SK-N-SH (cell line): ENCODE measurements around the gene TMEM132D. TPM values are rescaled to one million over a fixed set of nuclear protein-coding genes. Genes with fewer than 3 reads are reported as not detected.

Experiments used
- CTCF ChIA-PET: fragments of 300-600, 350-600 bp; formaldehyde crosslinking; extraction: SDS; loops from one replicate; lab custom pipeline; 2021; lab: Yijun Ruan, JAX
- POLR2A ChIA-PET: fragments of 350-600 bp; sonication (Branson Sonifier 250); formaldehyde crosslinking; extraction: SDS; loops from one replicate; lab custom pipeline; 2020; ENCODE audit warnings: antibody characterized with exemption, inconsistent platforms; lab: Yijun Ruan, JAX
- DNase-seq: peaks from one replicate; pipeline ENCODE4 v3.0.0; 2012
- H2AFZ ChIP-seq: fragments of 200-600 bp; sonication (generic); 2 replicates; pipeline ENCODE4 v1.8.1; 2016; ENCODE audit warnings: antibody characterized with exemption, mild to moderate bottlenecking, low read depth
- H3F3A ChIP-seq: fragments of 200-600 bp; sonication (generic); replicated peaks from 2 replicates; pipeline ENCODE3; 2016; ENCODE audit warnings: antibody characterized with exemption, mild to moderate bottlenecking; ENCODE audit not compliant: insufficient read depth
- H3K27ac ChIP-seq, 2 experiments: fragments of 200-500 bp in 1 of 2; fragments of 200-600 bp in 1 of 2; sonication (Bioruptor generic) in 1 of 2; sonication (generic), shearing (Covaris generic) in 1 of 2; 2 replicates each; pipeline versions ENCODE4 v1.5.1 to v1.6.1; 2014 to 2016; ENCODE audit warnings: low read depth in 2 of 2, inconsistent platforms in 1 of 2, low read length in 1 of 2, mild to moderate bottlenecking in 1 of 2, mixed read lengths in 1 of 2
- H3K27me3 ChIP-seq: fragments of 200-600 bp; sonication (generic), shearing (Covaris generic); 2 replicates; pipeline ENCODE4 v1.6.1; 2016; ENCODE audit warnings: mixed run types; ENCODE audit not compliant: insufficient read depth
- H3K36me3 ChIP-seq, 2 experiments: fragments of 200-500 bp in 1 of 2; fragments of 200-600 bp in 1 of 2; sonication (Bioruptor generic) in 1 of 2; sonication (generic) in 1 of 2; replicated peaks in 1 of 2; 2 replicates each; pipeline versions ENCODE3 to v1.5.1; 2014 to 2016; ENCODE audit warnings: low read length in 1 of 2, mild to moderate bottlenecking in 1 of 2; ENCODE audit not compliant: insufficient read depth in 2 of 2, control insufficient read depth in 1 of 2
- H3K4me1 ChIP-seq, 2 experiments: fragments of 200-500 bp in 1 of 2; fragments of 200-600 bp in 1 of 2; sonication (Bioruptor generic) in 1 of 2; sonication (generic), shearing (Covaris generic) in 1 of 2; 2 replicates each; pipeline versions ENCODE4 v1.5.1 to v1.6.1; 2014 to 2016; ENCODE audit warnings: low read depth in 1 of 2, low read length in 1 of 2, mixed run types in 1 of 2; ENCODE audit not compliant: insufficient read depth in 2 of 2, control insufficient read depth in 1 of 2
- H3K4me2 ChIP-seq: fragments of 200-600 bp; sonication (generic), shearing (Covaris generic); 2 replicates; pipeline ENCODE4 v1.6.1; 2017; ENCODE audit warnings: mixed run types
- H3K4me3 ChIP-seq, 2 experiments: fragments of 200-500 bp in 1 of 2; fragments of 200-600 bp in 1 of 2; sonication (Bioruptor generic) in 1 of 2; sonication (generic), shearing (Covaris generic) in 1 of 2; 2 replicates each; pipeline versions ENCODE4 v1.5.1 to v1.8.1; 2014 to 2016; ENCODE audit warnings: low read depth in 2 of 2, inconsistent platforms in 1 of 2, low read length in 1 of 2, mild to moderate bottlenecking in 1 of 2, mixed read lengths in 1 of 2, moderate library complexity in 1 of 2
- H3K79me2 ChIP-seq: fragments of 200-600 bp; sonication (generic); 2 replicates; pipeline ENCODE4 v1.8.1; 2017; ENCODE audit warnings: mild to moderate bottlenecking; ENCODE audit not compliant: insufficient read depth
- H3K9ac ChIP-seq: fragments of 200-600 bp; sonication (generic); 2 replicates; pipeline ENCODE4 v1.6.1; 2017; ENCODE audit warnings: mixed run types
- H3K9me2 ChIP-seq: fragments of 200-600 bp; sonication (generic); 2 replicates; pipeline ENCODE4 v1.6.1; 2017; ENCODE audit warnings: mixed run types
- H3K9me3 ChIP-seq: fragments of 200-600 bp; sonication (generic); 2 replicates; pipeline ENCODE4 v1.6.1; 2017; ENCODE audit warnings: mixed run types, mild to moderate bottlenecking, moderate library complexity
- H4K20me1 ChIP-seq: fragments of 200-600 bp; sonication (generic); 2 replicates; pipeline ENCODE4 v1.6.1; 2017; ENCODE audit warnings: mild to moderate bottlenecking, mixed run types; ENCODE audit not compliant: insufficient read depth
- CHD2 ChIP-seq: fragments of 150-350 bp; IDR thresholded peaks from 2 replicates; pipeline ENCODE4 v1.6.1; 2018; ENCODE audit warnings: low read length; ENCODE audit not compliant: partially characterized antibody
- ELF1 ChIP-seq: IDR thresholded peaks from 2 replicates; pipeline ENCODE4 v1.4.0; 2012
- FOSL2 ChIP-seq: IDR thresholded peaks from 2 replicates; pipeline ENCODE4 v1.4.0; 2012; ENCODE audit warnings: low read depth, mild to moderate bottlenecking, moderate library complexity, borderline replicate concordance
- FOXJ3 ChIP-seq: sonication (generic); formaldehyde crosslinking; IDR thresholded peaks from 2 replicates; pipeline ENCODE4 v1.5.1; 2020; ENCODE audit warnings: mild to moderate bottlenecking, missing genetic modification reagents
- FOXM1 ChIP-seq: IDR thresholded peaks from 2 replicates; pipeline ENCODE4 v1.4.0; 2012; ENCODE audit warnings: low read depth, mild to moderate bottlenecking
- JUND ChIP-seq: IDR thresholded peaks from 2 replicates; pipeline ENCODE4 v1.4.0; 2012
- MEF2A ChIP-seq: IDR thresholded peaks from 2 replicates; pipeline ENCODE4 v1.4.0; 2012; ENCODE audit warnings: low read depth, borderline replicate concordance
- MXI1 ChIP-seq: IDR thresholded peaks from 2 replicates; pipeline ENCODE4 v1.6.1; 2012; ENCODE audit warnings: mild to moderate bottlenecking, low read depth, low read length, improper control_type of control experiment
- RAD21 ChIP-seq: IDR thresholded peaks from 2 replicates; pipeline ENCODE4 v1.6.1; 2012; ENCODE audit warnings: mild to moderate bottlenecking, low read length
- RXRA ChIP-seq: IDR thresholded peaks from 2 replicates; pipeline ENCODE4 v1.4.0; 2012; ENCODE audit warnings: low read depth, mild to moderate bottlenecking, borderline replicate concordance
- TAF1 ChIP-seq: IDR thresholded peaks from 2 replicates; pipeline ENCODE4 v1.6.1; 2012; ENCODE audit warnings: low read depth, mild to moderate bottlenecking, low read length, moderate library complexity, borderline replicate concordance
- WGBS: methylation state at CpG from one replicate; pipeline ENCODE4 v1.1.6; 2017; ENCODE audit warnings: low lambda C conversion rate; 5-methylcytosine and 5-hydroxymethylcytosine counted together
- polyA plus RNA-seq, 3 experiments: library from polyadenylated mRNA; depleted of rRNA; stranded (reverse); fragments of >200 nt; gene quantifications; 2 replicates each; pipeline ENCODE4 v1.2.3, GENCODE V29; 2012
- TF ChIP-seq, protein P1 (sequence below): IDR thresholded peaks from 2 replicates; pipeline ENCODE4 v1.4.0; 2012; ENCODE audit warnings: low read depth
- TF ChIP-seq, protein P2 (sequence below): IDR thresholded peaks from 2 replicates; pipeline ENCODE4 v1.4.0; 2012; ENCODE audit warnings: low read depth, borderline replicate concordance
- TF ChIP-seq, protein P3 (sequence below): IDR thresholded peaks from 2 replicates; pipeline ENCODE4 v1.4.0; 2012; ENCODE audit warnings: low read depth, borderline replicate concordance

TMEM132D gene
- polyA plus RNA-seq, 1 of the 3 experiments (the other 2 are of a cell fraction), result not detected

DNA sequence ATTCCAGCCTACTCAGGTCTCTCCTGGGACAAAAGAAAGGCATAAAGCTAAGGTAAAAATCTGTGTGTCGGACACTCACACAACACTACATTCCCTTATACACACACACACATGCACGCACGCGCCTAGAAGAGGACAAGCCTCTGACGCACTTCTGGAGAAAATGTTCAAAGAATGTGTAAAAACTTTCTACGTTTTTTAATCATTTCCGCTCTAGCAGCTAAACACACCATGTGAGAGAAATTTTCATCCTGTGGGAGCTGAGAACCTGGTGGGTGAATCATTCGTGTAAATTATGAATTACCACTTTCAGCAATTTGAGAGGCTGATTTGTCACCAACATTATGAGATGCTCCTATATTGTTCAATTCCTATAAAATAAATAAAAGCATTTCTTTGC is 494.5 kb downstream of the TMEM132D start:
- H3K9ac ChIP-seq, result no peak overlapping the region
- H3F3A ChIP-seq, result no peaks in the 10 kb centered on the region
- no peak overlapping the region for H3K4me3 ChIP-seq
- 29% methylated on average over 8 of the region's 8 CpGs for WGBS
- ChIA-PET CTCF (no interaction called here), POLR2A (no interaction called here)
- no peaks in the 10 kb centered on the region for H3K79me2 ChIP-seq
- H3K36me3 ChIP-seq, result no peaks in the 10 kb centered on the region
- H3K4me2 ChIP-seq, result no peak overlapping the region
- H4K20me1 ChIP-seq, result no peaks in the 10 kb centered on the region
- H3K9me3 ChIP-seq, result no peaks in the 10 kb centered on the region; the same call in 1 of the 2 replicates
- no peaks in the 10 kb centered on the region for H3K4me1 ChIP-seq
- TF ChIP-seq RAD21 (no peak), CHD2 (no peak)
- TF ChIP-seq, protein P1, sequence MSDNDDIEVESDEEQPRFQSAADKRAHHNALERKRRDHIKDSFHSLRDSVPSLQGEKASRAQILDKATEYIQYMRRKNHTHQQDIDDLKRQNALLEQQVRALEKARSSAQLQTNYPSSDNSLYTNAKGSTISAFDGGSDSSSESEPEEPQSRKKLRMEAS, result no peak
- no peak overlapping the region for H2AFZ ChIP-seq
- no peak for DNase-seq
- no peaks in the 10 kb centered on the region for H3K27me3 ChIP-seq
- no peaks in the 10 kb centered on the region for H3K9me2 ChIP-seq
- H3K27ac ChIP-seq, result no peak overlapping the region

DNA sequence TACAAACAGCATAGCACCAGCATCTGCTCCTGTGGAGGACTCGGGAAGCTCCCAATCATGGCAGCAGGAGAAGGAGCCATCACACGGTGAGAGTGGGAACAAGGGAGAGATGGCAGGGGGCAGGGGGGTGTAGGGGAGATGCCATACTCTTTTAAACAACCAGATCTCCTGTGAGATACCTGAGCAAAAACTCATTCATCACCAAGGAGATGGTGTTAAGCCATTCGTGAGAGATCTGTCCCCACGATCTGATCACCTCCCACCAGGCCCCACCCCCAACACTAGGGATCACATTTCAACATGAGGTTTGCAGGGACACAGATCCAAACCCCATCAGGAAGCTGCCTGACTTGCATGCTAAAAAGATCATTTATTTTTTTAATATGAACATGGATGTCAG is 499.3 kb downstream of the TMEM132D start:
- 32% methylated on average over 4 of the region's 4 CpGs for WGBS
- no peak overlapping the region for H3K4me2 ChIP-seq
- H3K27me3 ChIP-seq, result no peaks in the 10 kb centered on the region
- H3K27ac ChIP-seq, result no peak overlapping the region
- H3K9me2 ChIP-seq, result no peaks in the 10 kb centered on the region
- no peaks in the 10 kb centered on the region for H3K4me1 ChIP-seq
- H3K4me3 ChIP-seq, result no peak overlapping the region
- POLR2A ChIA-PET, result no interaction called here
- CTCF ChIA-PET, result no interaction called here
- no peaks in the 10 kb centered on the region for H3K79me2 ChIP-seq
- no peaks in the 10 kb centered on the region for H3F3A ChIP-seq
- DNase-seq, result no peak
- H3K9ac ChIP-seq, result no peak overlapping the region
- H3K9me3 ChIP-seq, result no peaks in the 10 kb centered on the region
- TF ChIP-seq ELF1, result no peak
- no peak for TF ChIP-seq FOXM1
- TF ChIP-seq FOXJ3 (CRISPR knock-in tag), result no peak
- TF ChIP-seq RAD21, result no peak
- no peak for TF ChIP-seq CHD2
- TF ChIP-seq MEF2A, result no peak
- no peaks in the 10 kb centered on the region for H3K36me3 ChIP-seq
- no peak overlapping the region for H2AFZ ChIP-seq
- no peaks in the 10 kb centered on the region for H4K20me1 ChIP-seq

DNA sequence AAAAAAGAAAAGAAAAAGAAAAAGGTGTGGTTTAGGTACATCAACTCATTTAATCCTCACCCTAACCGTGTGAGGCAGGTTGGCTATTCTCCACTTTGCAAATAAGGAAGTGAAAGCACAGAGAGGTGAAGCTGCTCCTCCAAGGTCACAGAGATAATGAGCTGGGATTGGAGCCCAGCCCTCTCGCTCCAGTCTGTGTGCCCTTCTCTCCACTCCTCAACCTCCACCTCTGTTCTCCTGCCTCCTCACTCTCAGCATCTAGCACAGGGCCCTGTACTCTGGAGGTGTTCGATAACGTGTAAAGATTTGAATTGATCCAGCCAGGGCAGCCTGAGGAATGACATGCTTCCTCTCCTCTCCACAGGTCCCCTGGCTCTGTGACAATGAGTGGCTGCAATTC is 502.3 kb downstream of the TMEM132D start:
- no peaks in the 10 kb centered on the region for H3K79me2 ChIP-seq
- no peak overlapping the region for H3K9ac ChIP-seq
- H3K9me3 ChIP-seq, result no peaks in the 10 kb centered on the region
- POLR2A ChIA-PET, result no interaction called here
- H3K4me3 ChIP-seq, result no peak overlapping the region
- H3K27ac ChIP-seq, result no peak overlapping the region
- H2AFZ ChIP-seq, result no peak overlapping the region
- H4K20me1 ChIP-seq, result no peaks in the 10 kb centered on the region
- WGBS, result 20% methylated on average over 4 of the region's 4 CpGs
- H3K4me1 ChIP-seq, result no peaks in the 10 kb centered on the region
- H3K27me3 ChIP-seq, result no peaks in the 10 kb centered on the region
- H3K36me3 ChIP-seq, result no peaks in the 10 kb centered on the region
- TF ChIP-seq MXI1 (no peak), RXRA (no peak), MEF2A (no peak), JUND (no peak), FOSL2 (no peak), TAF1 (no peak)
- TF ChIP-seq, protein P2, sequence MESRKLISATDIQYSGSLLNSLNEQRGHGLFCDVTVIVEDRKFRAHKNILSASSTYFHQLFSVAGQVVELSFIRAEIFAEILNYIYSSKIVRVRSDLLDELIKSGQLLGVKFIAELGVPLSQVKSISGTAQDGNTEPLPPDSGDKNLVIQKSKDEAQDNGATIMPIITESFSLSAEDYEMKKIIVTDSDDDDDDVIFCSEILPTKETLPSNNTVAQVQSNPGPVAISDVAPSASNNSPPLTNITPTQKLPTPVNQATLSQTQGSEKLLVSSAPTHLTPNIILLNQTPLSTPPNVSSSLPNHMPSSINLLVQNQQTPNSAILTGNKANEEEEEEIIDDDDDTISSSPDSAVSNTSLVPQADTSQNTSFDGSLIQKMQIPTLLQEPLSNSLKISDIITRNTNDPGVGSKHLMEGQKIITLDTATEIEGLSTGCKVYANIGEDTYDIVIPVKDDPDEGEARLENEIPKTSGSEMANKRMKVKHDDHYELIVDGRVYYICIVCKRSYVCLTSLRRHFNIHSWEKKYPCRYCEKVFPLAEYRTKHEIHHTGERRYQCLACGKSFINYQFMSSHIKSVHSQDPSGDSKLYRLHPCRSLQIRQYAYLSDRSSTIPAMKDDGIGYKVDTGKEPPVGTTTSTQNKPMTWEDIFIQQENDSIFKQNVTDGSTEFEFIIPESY, result no peak
- TF ChIP-seq, protein P3, sequence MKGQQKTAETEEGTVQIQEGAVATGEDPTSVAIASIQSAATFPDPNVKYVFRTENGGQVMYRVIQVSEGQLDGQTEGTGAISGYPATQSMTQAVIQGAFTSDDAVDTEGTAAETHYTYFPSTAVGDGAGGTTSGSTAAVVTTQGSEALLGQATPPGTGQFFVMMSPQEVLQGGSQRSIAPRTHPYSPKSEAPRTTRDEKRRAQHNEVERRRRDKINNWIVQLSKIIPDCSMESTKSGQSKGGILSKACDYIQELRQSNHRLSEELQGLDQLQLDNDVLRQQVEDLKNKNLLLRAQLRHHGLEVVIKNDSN, result no peak
- CTCF ChIA-PET, result no interaction called here
- no peaks in the 10 kb centered on the region for H3F3A ChIP-seq
- no peak for DNase-seq
- no peak overlapping the region for H3K4me2 ChIP-seq
- H3K9me2 ChIP-seq, result no peaks in the 10 kb centered on the region
